ENCODE measurements around the gene MSH5. TPM values are rescaled to one million over a fixed set of nuclear protein-coding genes. Genes with fewer than 3 reads are reported as not detected.

The MSH5 gene
- total and polyA plus RNA-seq, 9 of the 15 experiments (the other 6 are each of a cell fraction or from before 2014, with no cell fraction given): 12.5 to 104 (median 46.6) TPM

- TF ChIP-seq MTF1 (CRISPR knock-in tag; IDR thresholded peaks at IDR 0.05; ENCODE audit: borderline replicate concordance): 0 out of 2 replicates have a peak, but pooled peaks have one; percentile 7
- TF ChIP-seq KAT8 (IDR thresholded peaks at IDR 0.05; ENCODE audit: low read depth): no peak
- no peak for TF ChIP-seq GTF3C2 (IDR thresholded peaks at IDR 0.05; ENCODE audit: borderline replicate concordance, extremely low read depth, insufficient read length)
- TF ChIP-seq RBM15 (IDR thresholded peaks at IDR 0.05; ENCODE audit: insufficient read depth, low read length): no peak
- no peak for TF ChIP-seq PHF21A (IDR thresholded peaks at IDR 0.05; ENCODE audit: borderline replicate concordance, low read depth)
- TF ChIP-seq DLX4 (CRISPR knock-in tag; IDR thresholded peaks at IDR 0.05): peak; percentile 63; the same call in 1 of the 2 replicates
- TF ChIP-seq JUN (IDR thresholded peaks at IDR 0.05; ENCODE audit: borderline replicate concordance, low read depth, low read length): peak; percentile 22; the same call in 1 of the 2 replicates
- TF ChIP-seq JUN (CRISPR knock-in tag; IDR thresholded peaks at IDR 0.05; ENCODE audit: borderline replicate concordance): no peak
- TF ChIP-seq ZNF592 (IDR thresholded peaks at IDR 0.05): no peak
- TF ChIP-seq FOXM1 (IDR thresholded peaks at IDR 0.05; ENCODE audit: low read depth): no peak
- TF ChIP-seq FOXM1 (CRISPR knock-in tag; IDR thresholded peaks at IDR 0.05; ENCODE audit: low read depth): 0 out of 2 replicates have a peak, but pooled peaks have one; percentile 6
- TF ChIP-seq ZNF655 (CRISPR knock-in tag; IDR thresholded peaks at IDR 0.05): no peak
- TF ChIP-seq TAL1 (IDR thresholded peaks at IDR 0.05): no peak
- TF ChIP-seq EZH2 (IDR thresholded peaks at IDR 0.05; ENCODE audit: borderline replicate concordance, low read depth, low read length): no peak
- TF ChIP-seq ZBTB2 (IDR thresholded peaks at IDR 0.05): peak; percentile 74; the same call in 1 of the 2 replicates
- TF ChIP-seq BCOR (IDR thresholded peaks at IDR 0.05): no peak
- 0 out of 2 replicates have a peak, but pooled peaks have one; percentile 32 for TF ChIP-seq HDAC8 (tag; IDR thresholded peaks at IDR 0.05)
Observed at GRCh38 chr6:31725502-31726350, 14.1 kb upstream of the MSH5 start (continued).
